ENCODE data around the gene SIRPB1. TPM values are rescaled to one million over a fixed set of nuclear protein-coding genes. Genes with fewer than 3 reads are reported as not detected.

Gene SIRPB1
- total and polyA plus RNA-seq, 2 experiments from 2014 or later = 0.54 TPM; not detected in 1

DNA sequence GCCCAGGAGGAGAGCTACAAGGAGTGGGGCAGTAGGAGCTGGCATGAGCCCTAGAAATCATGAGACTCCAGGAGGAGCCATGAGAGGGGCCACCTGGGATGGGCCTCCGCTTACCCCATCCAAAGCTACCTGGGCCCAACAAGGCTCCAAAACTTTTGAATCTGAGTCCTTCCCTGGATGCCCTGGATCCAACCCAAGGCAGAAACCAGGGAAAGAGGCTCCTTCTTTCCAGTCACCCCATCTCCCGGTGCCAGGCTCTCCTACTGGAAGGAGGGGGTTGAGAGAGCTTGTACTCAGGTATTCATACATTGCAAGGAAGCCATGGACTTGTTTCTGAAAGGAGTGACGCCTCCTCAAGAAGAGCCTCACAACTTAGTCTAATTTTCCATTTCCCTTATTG is 45.5 kb upstream of the SIRPB1 start:
- Histone ChIP-seq H3K9me2 (ENCODE audit: insufficient read depth) (no peaks in the 10 kb centered on the region), H3K9ac (no peak overlapping the region), H3F3A (ENCODE audit: insufficient read depth) (no peaks in the 10 kb centered on the region), H3K4me1 (ENCODE audit: insufficient read depth) (0 out of 2 replicates have a peak, but pooled peaks cover 8% of the 10 kb centered on the region), H4K20me1 (ENCODE audit: insufficient read depth) (no peaks in the 10 kb centered on the region), H3K4me3 (no peak overlapping the region), H3K9me3 (ENCODE audit: low read depth) (no peaks in the 10 kb centered on the region), H3K27me3 (replicated peaks; ENCODE audit: insufficient read depth) (no peaks in the 10 kb centered on the region), H2AFZ (no peak overlapping the region), H3K27ac (no peak overlapping the region), H3K36me3 (ENCODE audit: low read depth) (no peaks in the 10 kb centered on the region), H3K4me2 (ENCODE audit: unreplicated experiment) (no peak overlapping the region), H3K79me2 (ENCODE audit: insufficient read depth) (no peaks in the 10 kb centered on the region)
- WGBS, 2 experiments (ENCODE audit: low coverage in 1 of 2, low lambda C conversion rate in 2 of 2, missing lambda C conversion rate in 2 of 2) = 71 to 81% methylated on average over 3 of the region's 3 CpGs
- DNase-seq = no peak
- in situ Hi-C loops (cut with MboI) = no loop called here
- no peak for TF ChIP-seq EZH2phosphoT487 (IDR thresholded peaks at IDR 0.05; ENCODE audit: insufficient read depth, low read depth)
- TF ChIP-seq EZH2 (IDR thresholded peaks at IDR 0.05; ENCODE audit: insufficient read depth, poor library complexity, severe bottlenecking) = no peak

DNA sequence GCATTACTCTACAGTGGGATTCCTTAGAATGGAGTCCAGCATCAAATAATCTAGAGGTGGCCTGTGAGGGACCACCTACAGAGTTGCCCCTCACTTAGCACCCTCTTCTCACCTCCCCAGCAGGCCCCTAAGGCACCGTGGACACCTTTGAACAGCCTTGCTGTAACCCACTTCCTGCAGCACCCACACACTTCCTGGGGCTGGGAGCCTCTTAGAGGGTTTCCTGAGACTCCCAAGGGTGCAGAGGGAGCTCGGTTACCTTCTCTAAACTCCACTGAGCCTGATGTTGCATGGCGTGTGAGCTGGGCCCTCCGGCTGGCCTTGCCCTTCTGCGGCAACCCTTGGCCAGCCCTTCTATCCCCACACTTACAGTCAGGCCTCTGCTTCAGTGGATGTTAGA is 45.1 kb upstream of the SIRPB1 start:
- Histone ChIP-seq H3K4me3 (no peak overlapping the region), H3K79me2 (ENCODE audit: insufficient read depth) (no peaks in the 10 kb centered on the region), H3K9me2 (ENCODE audit: insufficient read depth) (no peaks in the 10 kb centered on the region), H3F3A (ENCODE audit: insufficient read depth) (no peaks in the 10 kb centered on the region), H4K20me1 (ENCODE audit: insufficient read depth) (no peaks in the 10 kb centered on the region), H3K4me1 (ENCODE audit: insufficient read depth) (0 out of 2 replicates have a peak, but pooled peaks cover 8% of the 10 kb centered on the region), H3K4me2 (ENCODE audit: unreplicated experiment) (no peak overlapping the region), H2AFZ (0 out of 2 replicates have a peak overlapping the region, but pooled peaks have one; percentile 14), H3K9ac (no peak overlapping the region), H3K27me3 (replicated peaks; ENCODE audit: insufficient read depth) (0 out of 2 replicates have a peak, but pooled peaks cover 2% of the 10 kb centered on the region), H3K27ac (no peak overlapping the region), H3K9me3 (ENCODE audit: low read depth) (no peaks in the 10 kb centered on the region), H3K36me3 (ENCODE audit: low read depth) (no peaks in the 10 kb centered on the region)
- WGBS, 2 experiments (ENCODE audit: low coverage in 1 of 2, low lambda C conversion rate in 2 of 2, missing lambda C conversion rate in 2 of 2) = 46 to 49% methylated on average over 5 of the region's 5 CpGs
- DNase-seq = no peak
- in situ Hi-C loops (cut with MboI) = no loop called here
- TF ChIP-seq EZH2phosphoT487 (IDR thresholded peaks at IDR 0.05; ENCODE audit: insufficient read depth, low read depth) = no peak
- TF ChIP-seq EZH2 (IDR thresholded peaks at IDR 0.05; ENCODE audit: insufficient read depth, poor library complexity, severe bottlenecking) = no peak

DNA sequence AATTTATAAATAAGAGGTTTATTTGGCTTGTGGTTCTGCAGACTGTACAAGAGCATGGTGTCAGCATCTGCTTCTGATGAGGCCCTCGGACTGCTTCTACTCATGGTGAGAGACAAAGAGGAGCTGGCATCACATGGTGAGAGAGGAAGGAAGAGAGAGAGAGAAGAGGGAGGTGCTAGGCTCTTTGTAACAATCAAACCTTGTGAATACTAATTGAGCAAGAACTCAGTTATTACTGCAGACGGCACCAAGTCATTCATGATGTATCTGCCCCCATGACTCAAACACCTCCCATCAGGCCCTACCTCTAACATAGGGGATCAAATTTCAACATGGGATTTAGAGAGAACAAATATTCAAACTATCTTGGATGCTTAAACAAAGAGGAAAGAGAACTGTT is 44.1 kb upstream of the SIRPB1 start:
- Histone ChIP-seq H3K27ac (no peak overlapping the region), H3K4me3 (no peak overlapping the region), H3F3A (ENCODE audit: insufficient read depth) (no peaks in the 10 kb centered on the region), H3K9me3 (ENCODE audit: low read depth) (no peaks in the 10 kb centered on the region), H4K20me1 (ENCODE audit: insufficient read depth) (no peaks in the 10 kb centered on the region), H3K9me2 (ENCODE audit: insufficient read depth) (no peaks in the 10 kb centered on the region), H3K4me1 (ENCODE audit: insufficient read depth) (no peaks in the 10 kb centered on the region), H3K4me2 (ENCODE audit: unreplicated experiment) (no peak overlapping the region), H2AFZ (0 out of 2 replicates have a peak overlapping the region, but pooled peaks have one; percentile 14), H3K27me3 (replicated peaks; ENCODE audit: insufficient read depth) (peaks cover 11% of the 10 kb centered on the region; the same call in 1 of the 2 replicates), H3K36me3 (ENCODE audit: low read depth) (no peaks in the 10 kb centered on the region), H3K9ac (no peak overlapping the region), H3K79me2 (ENCODE audit: insufficient read depth) (no peaks in the 10 kb centered on the region)
- in situ Hi-C loops (cut with MboI) = no loop called here
- TF ChIP-seq EZH2 (IDR thresholded peaks at IDR 0.05; ENCODE audit: insufficient read depth, poor library complexity, severe bottlenecking) (no peak), EZH2phosphoT487 (IDR thresholded peaks at IDR 0.05; ENCODE audit: insufficient read depth, low read depth) (no peak)
- WGBS, 2 experiments (ENCODE audit: low coverage in 1 of 2, low lambda C conversion rate in 2 of 2, missing lambda C conversion rate in 2 of 2) = 0 to 4% methylated on average over 2 of the region's 2 CpGs
- DNase-seq = peak; percentile 69

DNA sequence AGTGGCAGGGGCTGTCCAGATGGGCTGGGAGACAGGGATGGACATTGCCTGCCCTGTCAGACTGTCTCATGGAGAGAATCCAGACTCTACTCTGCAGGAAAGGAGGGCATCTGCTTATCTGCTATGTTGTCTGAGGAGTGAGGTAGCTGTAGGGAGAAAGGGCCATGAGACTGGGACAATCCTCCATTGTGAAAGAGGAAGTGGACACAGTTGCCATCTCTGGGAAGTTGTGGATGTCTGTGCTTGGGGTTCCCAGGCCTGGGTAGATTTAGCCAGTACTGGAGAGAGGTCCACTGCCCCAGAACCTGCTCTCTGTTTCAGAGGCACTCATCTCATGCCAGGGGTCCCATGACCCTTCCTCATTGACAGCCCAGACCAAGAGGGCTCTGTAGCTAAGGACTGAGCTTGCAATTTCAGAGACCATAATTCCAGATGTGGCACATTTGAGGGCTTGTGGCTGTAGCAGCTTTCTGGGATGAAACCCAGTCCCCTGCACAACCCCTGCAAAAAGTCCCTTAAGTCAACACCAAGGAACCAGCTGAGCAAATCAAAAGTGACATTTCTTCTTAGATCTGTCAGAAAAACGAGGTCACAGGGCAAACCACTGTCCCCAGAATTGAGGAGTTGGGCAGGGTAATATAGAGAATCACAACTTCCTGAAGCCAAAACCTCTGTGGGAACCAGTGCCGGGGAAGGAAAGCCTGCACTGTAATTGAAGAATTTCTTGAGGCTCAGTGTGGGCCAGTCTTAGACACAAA is 41.9 kb upstream of the SIRPB1 start:
- no peak overlapping the region for H3K4me3 ChIP-seq
- WGBS, 2 experiments (ENCODE audit: low coverage in 1 of 2, low lambda C conversion rate in 2 of 2, missing lambda C conversion rate in 2 of 2) = 50 to 54% methylated on average over 2 of the region's 2 CpGs
- TF ChIP-seq EZH2phosphoT487 (IDR thresholded peaks at IDR 0.05; ENCODE audit: insufficient read depth, low read depth) = no peak
- TF ChIP-seq EZH2 (IDR thresholded peaks at IDR 0.05; ENCODE audit: insufficient read depth, poor library complexity, severe bottlenecking) = no peak
- in situ Hi-C loops (cut with MboI) = no loop called here
- H2AFZ ChIP-seq = no peak overlapping the region
- H3K9me3 ChIP-seq (ENCODE audit: low read depth) = no peaks in the 10 kb centered on the region
- DNase-seq = no peak
- H3K79me2 ChIP-seq (ENCODE audit: insufficient read depth) = no peaks in the 10 kb centered on the region
- peaks cover 15% of the 10 kb centered on the region; the same call in 1 of the 2 replicates for H3K27me3 ChIP-seq (replicated peaks; ENCODE audit: insufficient read depth)
- no peak overlapping the region for H3K4me2 ChIP-seq (ENCODE audit: unreplicated experiment)
- H4K20me1 ChIP-seq (ENCODE audit: insufficient read depth) = no peaks in the 10 kb centered on the region
- H3F3A ChIP-seq (ENCODE audit: insufficient read depth) = no peaks in the 10 kb centered on the region
- H3K9ac ChIP-seq = no peak overlapping the region
- no peak overlapping the region for H3K27ac ChIP-seq
- H3K9me2 ChIP-seq (ENCODE audit: insufficient read depth) = no peaks in the 10 kb centered on the region
- H3K4me1 ChIP-seq (ENCODE audit: insufficient read depth) = no peaks in the 10 kb centered on the region
- no peaks in the 10 kb centered on the region for H3K36me3 ChIP-seq (ENCODE audit: low read depth)
